ENCODE data around the gene UBA1.

GRCh38 chrX:47239199-47239598, 45.6 kb downstream of the UBA1 start:
- no peak for TF ChIP-seq EZH2 (optimal IDR thresholded peaks at IDR 0.05; ENCODE audit: low read depth, low read length)
- TF ChIP-seq CTCF (IDR thresholded peaks at IDR 0.05; ENCODE audit: low read length): no peak

Measured in MM.1S (cell line).